Ureter (tissue), 1 donor: ENCODE measurements around the gene NAPEPLD. TPM values are rescaled to one million over a fixed set of nuclear protein-coding genes. Genes with fewer than 3 reads are reported as not detected.
A peak's percentile ranks its signal among the peaks of the same experiment; 100 is the strongest.
"Not testable (repeated sequence)": the region's sequence is repeated elsewhere in the genome, so short reads cannot be mapped to it uniquely, and the experiment has no call there.

Experiments used
- DNase-seq: peaks from one replicate; pipeline ENCODE4 v3.0.0-alpha.2; 2020; ENCODE audit warnings: low spot score
- total RNA-seq: library from RNA; stranded (reverse); gene quantifications from one replicate; pipeline ENCODE4 v1.2.4, GENCODE V29; 2023
- donor health status: DM: yes; HTN: yes; CAD: no.

NAPEPLD gene
- total RNA-seq, 1 donor from 2014 or later = 14.7 TPM

- DNase-seq = no peak
These were observed 35.7 kb downstream of the NAPEPLD start for GRCh38 chr7:103113164-103113563.

GRCh38 chr7:103106703-103107070 lies 42.2 kb downstream of the NAPEPLD start:
- not testable (repeated sequence) for DNase-seq

- no peak for DNase-seq
These were observed 42.7 kb downstream of the NAPEPLD start for GRCh38 chr7:103106005-103106702.

- no peak for DNase-seq
These were observed 47.4 kb downstream of the NAPEPLD start for GRCh38 chr7:103101543-103101942.

- no peak for DNase-seq
These were observed 48.6 kb downstream of the NAPEPLD start for GRCh38 chr7:103100348-103100747.

GRCh38 chr7:103097041-103097440 lies 51.9 kb downstream of the NAPEPLD start:
- DNase-seq = no peak

GRCh38 chr7:103095558-103095957 lies 53.3 kb downstream of the NAPEPLD start:
- not testable (repeated sequence) for DNase-seq

GRCh38 chr7:103094102-103094501 lies 54.8 kb downstream of the NAPEPLD start:
- no peak for DNase-seq

- DNase-seq = no peak
These were observed 55.5 kb downstream of the NAPEPLD start for GRCh38 chr7:103093429-103093828.

GRCh38 chr7:103092321-103092720 lies 56.6 kb downstream of the NAPEPLD start:
- not testable (repeated sequence) for DNase-seq

- DNase-seq = no peak
These were observed 65.7 kb downstream of the NAPEPLD start for GRCh38 chr7:103083210-103083609.

- DNase-seq = no peak
These were observed 66.4 kb downstream of the NAPEPLD start for GRCh38 chr7:103082497-103082896.

GRCh38 chr7:103080923-103081322 lies 68.0 kb downstream of the NAPEPLD start:
- DNase-seq = no peak

- no peak for DNase-seq
These were observed 69.1 kb downstream of the NAPEPLD start for GRCh38 chr7:103079836-103080235.

GRCh38 chr7:103078226-103078625 lies 70.7 kb downstream of the NAPEPLD start:
- DNase-seq = not testable (repeated sequence)

- no peak for DNase-seq
These were observed 71.6 kb downstream of the NAPEPLD start for GRCh38 chr7:103077318-103077717.

GRCh38 chr7:103076764-103077163 lies 72.1 kb downstream of the NAPEPLD start:
- DNase-seq = no peak

GRCh38 chr7:103075337-103075918 lies 73.5 kb downstream of the NAPEPLD start:
- DNase-seq = peak; percentile 69

- peak; percentile 90 for DNase-seq
These were observed 74.2 kb downstream of the NAPEPLD start, which contains the start of the genes ARMC10 and FBXL13 for GRCh38 chr7:103074519-103075336. Gene ARMC10, plus strand, starts transcription at chr7:103075140. Its CDS starts 133 bp downstream, at chr7:103075273. Gene FBXL13, minus strand, starts transcription at chr7:103074796.

GRCh38 chr7:103073989-103074518 lies 74.8 kb downstream of the NAPEPLD start:
- DNase-seq = no peak

- DNase-seq = no peak
These were observed 77.9 kb downstream of the NAPEPLD start for GRCh38 chr7:103071000-103071399.
